ENCODE results near the gene AKAP13.
"Not testable (repeated sequence)": the region's sequence is repeated elsewhere in the genome, so short reads cannot be mapped to it uniquely, and the experiment has no call there.

The AKAP13 gene

GRCh38 chr15:85347264-85348047 is 32.9 kb upstream of the AKAP13 start:
- DNase-seq (ENCODE audit: low read depth in 2 of 2): not testable (repeated sequence)

GRCh38 chr15:85348048-85348766 is 32.2 kb upstream of the AKAP13 start:
- not testable (repeated sequence) for DNase-seq (ENCODE audit: low read depth in 2 of 2)

GRCh38 chr15:85349062-85349461 is 31.3 kb upstream of the AKAP13 start:
- not testable (repeated sequence) for DNase-seq (ENCODE audit: low read depth in 2 of 2)

- DNase-seq (ENCODE audit: low read depth in 2 of 2): no peak
These were observed 30.0 kb upstream of the AKAP13 start for GRCh38 chr15:85350395-85350794.

- not testable (repeated sequence) for DNase-seq (ENCODE audit: low read depth in 2 of 2)
These were observed 28.9 kb upstream of the AKAP13 start for GRCh38 chr15:85351501-85351900.

GRCh38 chr15:85351965-85352364 is 28.4 kb upstream of the AKAP13 start:
- DNase-seq (ENCODE audit: low read depth in 2 of 2): no peak

- no peak for DNase-seq (ENCODE audit: low read depth in 2 of 2)
These were observed 26.9 kb upstream of the AKAP13 start for GRCh38 chr15:85353516-85353915.

- DNase-seq (ENCODE audit: low read depth in 2 of 2): no peak
These were observed 25.9 kb upstream of the AKAP13 start for GRCh38 chr15:85354461-85354860.

GRCh38 chr15:85354948-85355347 is 25.5 kb upstream of the AKAP13 start:
- no peak for DNase-seq (ENCODE audit: low read depth in 2 of 2)

GRCh38 chr15:85356276-85356675 is 24.1 kb upstream of the AKAP13 start:
- DNase-seq (ENCODE audit: low read depth in 2 of 2): no peak

GRCh38 chr15:85361323-85361722 is 19.1 kb upstream of the AKAP13 start:
- DNase-seq (ENCODE audit: low read depth in 2 of 2): no peak

GRCh38 chr15:85362436-85363081 is 17.8 kb upstream of the AKAP13 start:
- no peak for DNase-seq (ENCODE audit: low read depth in 2 of 2)

GRCh38 chr15:85365980-85366379 is 14.4 kb upstream of the AKAP13 start:
- no peak for DNase-seq (ENCODE audit: low read depth in 2 of 2)

GRCh38 chr15:85367741-85368140 is 12.7 kb upstream of the AKAP13 start:
- no peak for DNase-seq (ENCODE audit: low read depth in 2 of 2)

GRCh38 chr15:85374831-85375230 is 5.6 kb upstream of the AKAP13 start:
- DNase-seq (ENCODE audit: low read depth in 2 of 2): no peak

- DNase-seq (ENCODE audit: low read depth in 2 of 2): no peak
These were observed 3.1 kb upstream of the AKAP13 start for GRCh38 chr15:85377269-85377668.

- no peak for DNase-seq (ENCODE audit: low read depth in 2 of 2)
These were observed 2.4 kb upstream of the AKAP13 start for GRCh38 chr15:85377986-85378385.

- DNase-seq (ENCODE audit: low read depth in 2 of 2): peak in 1 of 2 donors; percentile 14
These were observed 836 bp upstream of the AKAP13 start for GRCh38 chr15:85379403-85380131.

- peak; percentile 14 to 22 for DNase-seq (ENCODE audit: low read depth in 2 of 2)
These were observed 624 bp downstream of the AKAP13 start for GRCh38 chr15:85380812-85381642.

GRCh38 chr15:85381850-85382751 is 1.7 kb downstream of the AKAP13 start:
- DNase-seq (ENCODE audit: low read depth in 2 of 2): no peak

Data from activated CD8-positive, alpha-beta memory T cell treated with anti-CD3 and anti-CD28 coated beads for 4 hours (primary cell).